Cardiac muscle cell (in vitro differentiated cells and primary cell): Measurements from ENCODE around the gene CMIP. TPM values are rescaled to one million over a fixed set of nuclear protein-coding genes. Genes with fewer than 3 reads are reported as not detected.

ENCODE experiments used
- DNase-seq, 2 donors: peaks; one replicate each; pipeline versions ENCODE4 v3.0.0 to v3.0.0-alpha.2; 2010 to 2017; ENCODE audit warnings: low read depth in 1 of 2, low spot score in 1 of 2
- H3K27ac ChIP-seq: fragments of 200-600 bp; sonication (generic); 2 replicates; pipeline ENCODE4 v1.5.1; 2016
- H3K27me3 ChIP-seq: fragments of 200-600 bp; sonication (generic); 2 replicates; pipeline ENCODE4 v1.6.0; 2016; ENCODE audit warnings: control low read depth
- H3K36me3 ChIP-seq: fragments of 200-600 bp; sonication (generic); 2 replicates; pipeline ENCODE4 v1.5.1; 2016; ENCODE audit warnings: control low read depth
- H3K4me1 ChIP-seq: fragments of 200-600 bp; sonication (generic); 2 replicates; pipeline ENCODE4 v1.8.1; 2017; ENCODE audit warnings: low read depth, mild to moderate bottlenecking, mixed run types
- H3K4me3 ChIP-seq: fragments of 200-600 bp; sonication (generic); 2 replicates; pipeline ENCODE4 v1.5.1; 2016; ENCODE audit warnings: mild to moderate bottlenecking
- H3K9me3 ChIP-seq: fragments of 200-600 bp; sonication (generic); 2 replicates; pipeline ENCODE4 v1.5.1; 2017; ENCODE audit warnings: low read depth, mild to moderate bottlenecking, control low read depth
- CTCF ChIP-seq: IDR thresholded peaks from 2 replicates; pipeline ENCODE4 v1.5.1; 2012; ENCODE audit warnings: low read depth, mild to moderate bottlenecking, low read length
- polyA plus RNA-seq: library from polyadenylated mRNA; unstranded; fragments of >200 nt; fragmentation: Nextera tagmentation; extraction: Ambion mirVana; gene quantifications from 2 replicates; pipeline ENCODE4 v1.2.1, GENCODE V29; 2016
- total RNA-seq: library from RNA; depleted of rRNA; stranded (reverse); fragments of >200 nt; gene quantifications from 2 replicates; pipeline ENCODE4 v1.2.3, GENCODE V29; 2016

CMIP gene
- total and polyA plus RNA-seq, 2 experiments from 2014 or later: 1.8 to 22.2 TPM

- DNase-seq: no peak
- Histone ChIP-seq H3K27ac (no peak overlapping the region), H3K9me3 (no peaks in the 10 kb centered on the region), H3K27me3 (no peaks in the 10 kb centered on the region), H3K4me3 (no peak overlapping the region), H3K36me3 (no peaks in the 10 kb centered on the region), H3K4me1 (peaks cover 11% of the 10 kb centered on the region)
- TF ChIP-seq CTCF: no peak
These were observed 29.7 kb downstream of the CMIP start for GRCh38 chr16:81473969-81474959.

GRCh38 chr16:81477697-81478693 lies 33.4 kb downstream of the CMIP start:
- TF ChIP-seq CTCF: no peak
- Histone ChIP-seq H3K4me1 (no peaks in the 10 kb centered on the region), H3K4me3 (no peak overlapping the region), H3K9me3 (no peaks in the 10 kb centered on the region), H3K27me3 (no peaks in the 10 kb centered on the region), H3K27ac (no peak overlapping the region), H3K36me3 (no peaks in the 10 kb centered on the region)
- no peak for DNase-seq

GRCh38 chr16:81478876-81479511 lies 34.4 kb downstream of the CMIP start:
- H3K36me3 ChIP-seq: no peaks in the 10 kb centered on the region
- H3K27me3 ChIP-seq: no peaks in the 10 kb centered on the region
- H3K4me3 ChIP-seq: no peak overlapping the region
- H3K4me1 ChIP-seq: peaks cover 3% of the 10 kb centered on the region
- no peak for DNase-seq
- no peaks in the 10 kb centered on the region for H3K9me3 ChIP-seq
- H3K27ac ChIP-seq: no peak overlapping the region
- TF ChIP-seq CTCF: no peak

GRCh38 chr16:81480606-81481206 lies 36.1 kb downstream of the CMIP start:
- H3K36me3 ChIP-seq: no peaks in the 10 kb centered on the region
- peaks cover 10% of the 10 kb centered on the region for H3K4me1 ChIP-seq
- no peak overlapping the region for H3K27ac ChIP-seq
- H3K9me3 ChIP-seq: no peaks in the 10 kb centered on the region
- no peak for TF ChIP-seq CTCF
- DNase-seq: no peak
- H3K4me3 ChIP-seq: no peak overlapping the region
- H3K27me3 ChIP-seq: no peaks in the 10 kb centered on the region
